ENCODE data around the gene USP32.
"Not testable (repeated sequence)": the region's sequence is repeated elsewhere in the genome, so short reads cannot be mapped to it uniquely, and the experiment has no call there.

GRCh38 chr17:60194141-60194540, 197.8 kb downstream of the USP32 start:
- not testable (repeated sequence) for TF ChIP-seq POLR2A (IDR thresholded peaks at IDR 0.05; ENCODE audit: control extremely low read depth in 1 of 2, low read depth in 2 of 2, low read length in 2 of 2); GABPA (IDR thresholded peaks at IDR 0.05; ENCODE audit: borderline replicate concordance, insufficient read depth, low read length); POLR2AphosphoS5 (IDR thresholded peaks at IDR 0.05; ENCODE audit: low read depth, low read length); JUN (IDR thresholded peaks at IDR 0.05; ENCODE audit: low read depth, low read length); CTCF (IDR thresholded peaks at IDR 0.05; ENCODE audit: control extremely low read depth in 1 of 3, insufficient read depth in 1 of 3, low read depth in 1 of 3, low read length in 3 of 3); SAP30 (IDR thresholded peaks at IDR 0.05; ENCODE audit: insufficient read depth, insufficient replicate concordance, low read length); ATF3 (IDR thresholded peaks at IDR 0.05; ENCODE audit: insufficient read depth, low read depth, low read length); NRF1 (IDR thresholded peaks at IDR 0.05; ENCODE audit: low read depth, low read length); ZNF274 (IDR thresholded peaks at IDR 0.05; ENCODE audit: borderline replicate concordance, extremely low read depth, low read length); RFX5 (IDR thresholded peaks at IDR 0.05; ENCODE audit: borderline replicate concordance, low read depth, low read length)
